Trophoblast cell (in vitro differentiated cells and primary cell): ENCODE measurements around the gene NR3C1.

Source experiments
- DNase-seq, 2 donors: peaks; one replicate each; pipeline ENCODE4 v3.0.0-alpha.2; 2016
- H2AFZ ChIP-seq: 2 replicates; pipeline ENCODE4 v1.6.1; 2013; ENCODE audit warnings: low read length, moderate library complexity, mild to moderate bottlenecking; ENCODE audit not compliant: insufficient read depth, poor library complexity
- H2AK5ac ChIP-seq: 2 replicates; pipeline ENCODE4 v1.6.1; 2013; ENCODE audit warnings: mild to moderate bottlenecking, low read length
- H2BK120ac ChIP-seq: 2 replicates; pipeline ENCODE4 v1.6.1; 2013; ENCODE audit warnings: low read length, mild to moderate bottlenecking, moderate library complexity; ENCODE audit not compliant: insufficient read depth, poor library complexity
- H2BK12ac ChIP-seq: 2 replicates; pipeline ENCODE4 v1.6.1; 2013; ENCODE audit warnings: mild to moderate bottlenecking, low read length, moderate library complexity
- H2BK5ac ChIP-seq: 2 replicates; pipeline ENCODE4 v1.6.1; 2013; ENCODE audit warnings: low read length, low read depth, moderate library complexity, mild to moderate bottlenecking; ENCODE audit not compliant: poor library complexity
- H3K14ac ChIP-seq: 2 replicates; pipeline ENCODE4 v1.6.1; 2013; ENCODE audit warnings: mild to moderate bottlenecking, low read length
- H3K18ac ChIP-seq: 2 replicates; pipeline ENCODE4 v1.6.1; 2013; ENCODE audit warnings: mild to moderate bottlenecking, low read length
- H3K23ac ChIP-seq: 2 replicates; pipeline ENCODE4 v1.6.1; 2013; ENCODE audit warnings: low read length
- H3K27ac ChIP-seq: 2 replicates; pipeline ENCODE4 v1.5.1; 2013; ENCODE audit warnings: low read depth, mild to moderate bottlenecking, inconsistent platforms, low read length, moderate library complexity
- H3K27me3 ChIP-seq: 2 replicates; pipeline ENCODE4 v1.6.1; 2013; ENCODE audit warnings: inconsistent platforms, mild to moderate bottlenecking, low read length, moderate library complexity; ENCODE audit not compliant: insufficient read depth
- H3K36me3 ChIP-seq, 2 experiments: 1 replicate in 1 of 2; 2 replicates in 1 of 2; pipeline ENCODE4 v1.6.1; 2013; ENCODE audit warnings: low read length in 2 of 2, mild to moderate bottlenecking in 2 of 2, moderate library complexity in 1 of 2; ENCODE audit not compliant: insufficient read depth in 2 of 2, control insufficient read depth in 1 of 2
- H3K4ac ChIP-seq: 2 replicates; pipeline ENCODE4 v1.6.1; 2013; ENCODE audit warnings: low read depth, mild to moderate bottlenecking, low read length, moderate library complexity
- H3K4me1 ChIP-seq, 2 experiments: 1 replicate in 1 of 2; 2 replicates in 1 of 2; pipeline ENCODE4 v1.6.1; 2013; ENCODE audit warnings: low read length in 2 of 2, mild to moderate bottlenecking in 2 of 2, moderate library complexity in 1 of 2; ENCODE audit not compliant: insufficient read depth in 2 of 2, control insufficient read depth in 1 of 2
- H3K4me2 ChIP-seq: 2 replicates; pipeline ENCODE4 v1.6.1; 2013; ENCODE audit warnings: inconsistent platforms, mild to moderate bottlenecking, low read length, moderate library complexity
- H3K4me3 ChIP-seq: 2 replicates; pipeline ENCODE4 v1.5.1; 2013; ENCODE audit warnings: mild to moderate bottlenecking, low read depth, low read length, inconsistent platforms
- H3K79me1 ChIP-seq: one replicate; pipeline ENCODE4 v1.6.1; 2013; ENCODE audit warnings: low read length
- H3K79me2 ChIP-seq: 2 replicates; pipeline ENCODE4 v1.6.1; 2013; ENCODE audit warnings: low read length, mild to moderate bottlenecking; ENCODE audit not compliant: control insufficient read depth, insufficient read depth, poor library complexity
- H3K9ac ChIP-seq: 2 replicates; pipeline ENCODE4 v1.6.1; 2013; ENCODE audit warnings: mild to moderate bottlenecking, low read length
- H3K9me3 ChIP-seq: 2 replicates; pipeline ENCODE4 v1.6.1; 2013; ENCODE audit warnings: low read depth, mild to moderate bottlenecking, control low read depth, inconsistent platforms, low read length; ENCODE audit not compliant: insufficient read depth
- H4K12ac ChIP-seq: 2 replicates; pipeline ENCODE4 v1.6.1; 2013; ENCODE audit warnings: low read depth, mild to moderate bottlenecking, low read length, moderate library complexity
- H4K8ac ChIP-seq: 2 replicates; pipeline ENCODE4 v1.6.1; 2013; ENCODE audit warnings: low read depth, mild to moderate bottlenecking, low read length, moderate library complexity
- H4K91ac ChIP-seq: one replicate; pipeline ENCODE4 v1.6.1; 2013; ENCODE audit warnings: low read depth, mild to moderate bottlenecking, low read length, moderate library complexity
- WGBS: extraction: QIAGEN DNeasy Blood & Tissue Kit; methylation state at CpG from one replicate; pipeline ENCODE4 v1.1.7; 2013; ENCODE audit warnings: missing lambda C conversion rate; ENCODE audit not compliant: insufficient read length, insufficient coverage; ENCODE audit errors: extremely low coverage; 5-methylcytosine and 5-hydroxymethylcytosine counted together

The NR3C1 gene

GRCh38 chr5:143362664-143363227 lies 40.7 kb downstream of the NR3C1 start:
- Histone ChIP-seq H3K27me3 (no peaks in the 10 kb centered on the region), H3K36me3 (no peaks in the 10 kb centered on the region), H4K91ac (no peak overlapping the region), H3K14ac (no peak overlapping the region), H2BK5ac (no peak overlapping the region), H3K4me3 (no peak overlapping the region), H2BK120ac (no peak overlapping the region), H3K9me3 (no peaks in the 10 kb centered on the region), H3K23ac (no peak overlapping the region), H3K9ac (no peak overlapping the region), H2BK12ac (no peak overlapping the region), H4K8ac (no peak overlapping the region), H3K79me1 (no peaks in the 10 kb centered on the region), H3K18ac (no peak overlapping the region), H3K4me2 (no peak overlapping the region), H3K27ac (no peak overlapping the region), H3K4me1 (no peaks in the 10 kb centered on the region), H3K4ac (no peak overlapping the region), H4K12ac (no peak overlapping the region), H3K79me2 (no peaks in the 10 kb centered on the region), H2AK5ac (no peak overlapping the region), H2AFZ (no peak overlapping the region)
- WGBS, result no CpG with 5 or more reads among the region's 1 CpG
- DNase-seq, result no peak

- H3K79me1 ChIP-seq, result no peaks in the 10 kb centered on the region
- H3K4me1 ChIP-seq, result no peaks in the 10 kb centered on the region
- H3K36me3 ChIP-seq, result no peaks in the 10 kb centered on the region
- WGBS, result no CpG with 5 or more reads among the region's 3 CpGs
- no peak overlapping the region for H3K14ac ChIP-seq
- H3K23ac ChIP-seq, result no peak overlapping the region
- H2AK5ac ChIP-seq, result no peak overlapping the region
- no peak overlapping the region for H3K9ac ChIP-seq
- no peak overlapping the region for H4K8ac ChIP-seq
- H4K12ac ChIP-seq, result no peak overlapping the region
- H2BK5ac ChIP-seq, result no peak overlapping the region
- no peak overlapping the region for H4K91ac ChIP-seq
- no peak overlapping the region for H3K4me2 ChIP-seq
- H2AFZ ChIP-seq, result no peak overlapping the region
- no peak overlapping the region for H3K18ac ChIP-seq
- no peak overlapping the region for H2BK12ac ChIP-seq
- H3K27me3 ChIP-seq, result no peaks in the 10 kb centered on the region
- no peaks in the 10 kb centered on the region for H3K9me3 ChIP-seq
- DNase-seq, result peak; percentile 34 to 86
- no peak overlapping the region for H2BK120ac ChIP-seq
- no peak overlapping the region for H3K27ac ChIP-seq
- H3K4me3 ChIP-seq, result no peak overlapping the region
- no peaks in the 10 kb centered on the region for H3K79me2 ChIP-seq
- no peak overlapping the region for H3K4ac ChIP-seq
Measured at GRCh38 chr5:143361438-143361837, 42.0 kb downstream of the NR3C1 start.

- Histone ChIP-seq H3K4me1 (no peaks in the 10 kb centered on the region), H3K9me3 (no peaks in the 10 kb centered on the region), H4K8ac (no peak overlapping the region), H2AFZ (no peak overlapping the region), H3K79me1 (no peaks in the 10 kb centered on the region), H3K36me3 (no peaks in the 10 kb centered on the region), H2AK5ac (no peak overlapping the region), H4K12ac (no peak overlapping the region), H3K18ac (no peak overlapping the region), H3K27me3 (no peaks in the 10 kb centered on the region), H3K14ac (no peak overlapping the region), H2BK120ac (no peak overlapping the region), H3K4me2 (no peak overlapping the region), H4K91ac (no peak overlapping the region), H3K4ac (no peak overlapping the region), H3K27ac (no peak overlapping the region), H3K23ac (no peak overlapping the region), H3K4me3 (no peak overlapping the region), H3K79me2 (no peaks in the 10 kb centered on the region), H3K9ac (no peak overlapping the region), H2BK5ac (no peak overlapping the region), H2BK12ac (no peak overlapping the region)
- no peak for DNase-seq
Measured at GRCh38 chr5:143360755-143361154, 42.7 kb downstream of the NR3C1 start.

- no peak overlapping the region for H2BK120ac ChIP-seq
- H3K79me1 ChIP-seq, result no peaks in the 10 kb centered on the region
- H3K14ac ChIP-seq, result no peak overlapping the region
- no peak overlapping the region for H3K23ac ChIP-seq
- no peak overlapping the region for H2AFZ ChIP-seq
- H4K91ac ChIP-seq, result no peak overlapping the region
- no peak overlapping the region for H3K27ac ChIP-seq
- H3K27me3 ChIP-seq, result no peaks in the 10 kb centered on the region
- WGBS, result no CpG with 5 or more reads among the region's 2 CpGs
- H2BK5ac ChIP-seq, result no peak overlapping the region
- H2AK5ac ChIP-seq, result no peak overlapping the region
- H4K8ac ChIP-seq, result no peak overlapping the region
- H3K4ac ChIP-seq, result no peak overlapping the region
- H3K18ac ChIP-seq, result no peak overlapping the region
- DNase-seq, result no peak
- no peak overlapping the region for H2BK12ac ChIP-seq
- no peak overlapping the region for H3K4me2 ChIP-seq
- no peaks in the 10 kb centered on the region for H3K79me2 ChIP-seq
- no peak overlapping the region for H4K12ac ChIP-seq
- no peaks in the 10 kb centered on the region for H3K9me3 ChIP-seq
- H3K36me3 ChIP-seq, result no peaks in the 10 kb centered on the region
- H3K4me1 ChIP-seq, result no peaks in the 10 kb centered on the region
- H3K4me3 ChIP-seq, result no peak overlapping the region
- H3K9ac ChIP-seq, result no peak overlapping the region
Measured at GRCh38 chr5:143359869-143360268, 43.6 kb downstream of the NR3C1 start.
